GM12801 (cell line): ENCODE measurements around the gene TGFBR2.

Source experiments
- CTCF ChIP-seq: IDR thresholded peaks from one replicate; pipeline ENCODE4 v1.5.1; 2011; ENCODE audit warnings: control low read depth; ENCODE audit not compliant: insufficient read length; ENCODE audit errors: extremely low read depth

Gene TGFBR2

GRCh38 chr3:30728143-30728542, 121.7 kb downstream of the TGFBR2 start:
- no peak for TF ChIP-seq CTCF

GRCh38 chr3:30729512-30729911, 123.1 kb downstream of the TGFBR2 start:
- no peak for TF ChIP-seq CTCF

GRCh38 chr3:30729936-30730335, 123.5 kb downstream of the TGFBR2 start:
- TF ChIP-seq CTCF, result no peak

GRCh38 chr3:30730967-30731366, 124.6 kb downstream of the TGFBR2 start:
- no peak for TF ChIP-seq CTCF

- TF ChIP-seq CTCF, result no peak
Measured at GRCh38 chr3:30733209-30733608, 126.8 kb downstream of the TGFBR2 start.

- TF ChIP-seq CTCF, result no peak
Measured at GRCh38 chr3:30733696-30734095, 127.3 kb downstream of the TGFBR2 start.

- no peak for TF ChIP-seq CTCF
Measured at GRCh38 chr3:30737743-30738499, 131.5 kb downstream of the TGFBR2 start.
